Cardiac fibroblast (primary cell): Measurements from ENCODE around the gene NRG3.

Source experiments
- DNase-seq, 2 donors: peaks; one replicate each; pipeline versions ENCODE4 v3.0.0 to v3.0.0-alpha.2; 2010; ENCODE audit warnings: low read depth in 2 of 2
- H3K4me3 ChIP-seq, 2 donors: replicated peaks in 1 of 2; 1 replicate in 1 of 2; 2 replicates in 1 of 2; pipeline ENCODE4 v1.5.1; 2011; ENCODE audit warnings: low read depth in 2 of 2, low read length in 2 of 2, mild to moderate bottlenecking in 2 of 2, moderate library complexity in 1 of 2
- TF ChIP-seq, protein P1 (sequence below): IDR thresholded peaks from one replicate; pipeline ENCODE4 v1.5.1; 2011; ENCODE audit warnings: low read depth, mild to moderate bottlenecking, low read length, inconsistent platforms

The NRG3 gene

DNA sequence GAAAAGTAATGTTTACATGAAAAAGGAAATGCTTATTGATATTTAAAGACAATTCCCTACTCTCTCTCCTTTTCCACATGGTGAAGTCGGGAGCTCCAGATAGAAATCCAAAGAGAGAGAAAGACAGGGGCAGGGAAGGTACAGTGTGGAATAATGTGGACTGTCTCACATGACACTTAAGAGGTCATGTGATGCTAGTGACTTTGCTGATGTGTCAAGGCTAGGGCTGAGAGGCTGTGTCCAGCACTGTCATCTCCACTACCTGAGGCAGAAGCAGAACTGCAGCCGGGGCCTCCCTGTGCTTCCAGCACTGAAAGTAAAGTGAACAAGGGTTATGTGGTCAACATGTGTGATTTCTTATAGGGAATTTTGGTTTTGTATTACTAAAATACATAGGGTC lies 26.0 kb downstream of the NRG3 start:
- DNase-seq = no peak
- TF ChIP-seq, protein P1, sequence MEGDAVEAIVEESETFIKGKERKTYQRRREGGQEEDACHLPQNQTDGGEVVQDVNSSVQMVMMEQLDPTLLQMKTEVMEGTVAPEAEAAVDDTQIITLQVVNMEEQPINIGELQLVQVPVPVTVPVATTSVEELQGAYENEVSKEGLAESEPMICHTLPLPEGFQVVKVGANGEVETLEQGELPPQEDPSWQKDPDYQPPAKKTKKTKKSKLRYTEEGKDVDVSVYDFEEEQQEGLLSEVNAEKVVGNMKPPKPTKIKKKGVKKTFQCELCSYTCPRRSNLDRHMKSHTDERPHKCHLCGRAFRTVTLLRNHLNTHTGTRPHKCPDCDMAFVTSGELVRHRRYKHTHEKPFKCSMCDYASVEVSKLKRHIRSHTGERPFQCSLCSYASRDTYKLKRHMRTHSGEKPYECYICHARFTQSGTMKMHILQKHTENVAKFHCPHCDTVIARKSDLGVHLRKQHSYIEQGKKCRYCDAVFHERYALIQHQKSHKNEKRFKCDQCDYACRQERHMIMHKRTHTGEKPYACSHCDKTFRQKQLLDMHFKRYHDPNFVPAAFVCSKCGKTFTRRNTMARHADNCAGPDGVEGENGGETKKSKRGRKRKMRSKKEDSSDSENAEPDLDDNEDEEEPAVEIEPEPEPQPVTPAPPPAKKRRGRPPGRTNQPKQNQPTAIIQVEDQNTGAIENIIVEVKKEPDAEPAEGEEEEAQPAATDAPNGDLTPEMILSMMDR = no peak
- H3K4me3 ChIP-seq = no peak overlapping the region

DNA sequence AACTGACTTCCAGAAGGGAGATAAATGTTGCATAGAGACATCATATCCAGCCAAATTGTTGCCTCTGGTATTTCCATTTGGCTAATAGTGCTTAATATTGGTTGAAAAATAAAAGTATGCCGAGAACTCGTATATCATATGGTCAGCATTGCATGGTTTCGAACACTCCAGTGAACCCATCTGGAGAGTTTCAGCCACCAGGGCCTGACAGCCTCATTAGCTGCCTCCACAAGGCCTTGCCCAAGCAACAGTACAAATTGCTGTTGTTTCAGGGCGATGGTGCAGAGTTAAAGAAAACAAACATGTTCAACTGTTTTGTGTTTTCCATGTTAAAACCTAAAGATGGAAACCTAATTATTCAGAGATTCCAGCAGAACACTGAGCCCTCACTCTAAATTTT lies 28.5 kb downstream of the NRG3 start:
- TF ChIP-seq, protein P1 = no peak
- DNase-seq = no peak
- H3K4me3 ChIP-seq = no peak overlapping the region

DNA sequence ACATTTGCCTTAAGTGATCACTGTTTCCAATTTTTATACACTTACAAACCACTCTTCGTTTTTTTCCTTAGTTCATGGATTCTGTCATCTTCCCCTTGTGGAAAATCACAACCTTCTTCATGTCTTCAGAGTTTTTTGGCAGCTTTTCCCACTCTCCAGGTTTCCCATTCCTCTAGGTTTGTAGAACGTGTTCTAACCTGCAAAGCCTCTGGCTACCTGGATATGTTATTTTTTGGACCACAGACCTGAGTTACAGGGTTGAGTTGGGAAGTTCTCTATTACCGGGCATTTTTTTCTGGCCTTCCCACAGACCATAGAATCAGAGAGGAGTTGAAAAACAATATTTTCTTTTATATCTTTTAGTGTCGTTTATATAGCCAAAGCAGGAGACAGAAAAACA lies 30.2 kb downstream of the NRG3 start:
- H3K4me3 ChIP-seq = no peak overlapping the region
- TF ChIP-seq, protein P1 = no peak
- no peak for DNase-seq

DNA sequence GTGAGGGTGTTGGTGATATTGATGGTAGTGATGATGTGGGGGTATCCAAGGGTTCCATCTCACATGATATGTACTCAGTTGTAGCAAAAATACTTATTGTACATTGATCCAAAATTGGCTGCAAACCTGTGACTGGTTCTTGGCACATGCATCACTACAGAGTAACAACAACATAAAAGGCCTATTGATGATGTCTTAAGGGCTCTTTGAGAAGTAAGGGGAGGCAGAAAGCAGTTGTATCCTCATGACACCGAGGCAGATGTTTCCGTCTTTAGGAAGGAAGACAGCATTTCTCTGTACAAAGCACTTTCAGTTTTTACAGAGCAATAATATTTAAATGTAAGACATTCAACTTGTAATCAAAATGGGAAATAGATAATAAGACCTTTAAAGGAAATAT lies 34.5 kb downstream of the NRG3 start:
- H3K4me3 ChIP-seq = no peak overlapping the region
- DNase-seq = no peak
- TF ChIP-seq, protein P1 = no peak

DNA sequence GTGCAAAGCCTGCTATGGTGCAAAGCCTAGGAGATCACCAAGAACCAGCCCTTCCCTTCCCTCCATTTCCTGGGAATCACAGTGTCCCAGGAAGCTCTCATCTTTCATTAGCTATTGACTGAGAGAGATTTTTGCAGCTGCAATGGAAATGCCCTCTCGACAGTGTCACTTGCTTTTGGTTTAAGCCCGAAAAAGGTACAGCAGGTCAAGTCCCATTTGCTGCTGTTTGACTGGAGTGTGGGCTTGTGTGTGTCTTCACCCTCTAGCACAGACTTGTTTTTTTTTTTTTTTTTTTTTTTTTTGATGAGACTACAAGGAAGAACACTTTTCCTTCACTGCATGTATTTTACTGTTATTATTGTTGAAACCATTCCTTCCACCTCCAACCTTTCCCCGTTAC lies 36.3 kb downstream of the NRG3 start:
- DNase-seq = no peak
- H3K4me3 ChIP-seq = no peak overlapping the region
- TF ChIP-seq, protein P1 = no peak

DNA sequence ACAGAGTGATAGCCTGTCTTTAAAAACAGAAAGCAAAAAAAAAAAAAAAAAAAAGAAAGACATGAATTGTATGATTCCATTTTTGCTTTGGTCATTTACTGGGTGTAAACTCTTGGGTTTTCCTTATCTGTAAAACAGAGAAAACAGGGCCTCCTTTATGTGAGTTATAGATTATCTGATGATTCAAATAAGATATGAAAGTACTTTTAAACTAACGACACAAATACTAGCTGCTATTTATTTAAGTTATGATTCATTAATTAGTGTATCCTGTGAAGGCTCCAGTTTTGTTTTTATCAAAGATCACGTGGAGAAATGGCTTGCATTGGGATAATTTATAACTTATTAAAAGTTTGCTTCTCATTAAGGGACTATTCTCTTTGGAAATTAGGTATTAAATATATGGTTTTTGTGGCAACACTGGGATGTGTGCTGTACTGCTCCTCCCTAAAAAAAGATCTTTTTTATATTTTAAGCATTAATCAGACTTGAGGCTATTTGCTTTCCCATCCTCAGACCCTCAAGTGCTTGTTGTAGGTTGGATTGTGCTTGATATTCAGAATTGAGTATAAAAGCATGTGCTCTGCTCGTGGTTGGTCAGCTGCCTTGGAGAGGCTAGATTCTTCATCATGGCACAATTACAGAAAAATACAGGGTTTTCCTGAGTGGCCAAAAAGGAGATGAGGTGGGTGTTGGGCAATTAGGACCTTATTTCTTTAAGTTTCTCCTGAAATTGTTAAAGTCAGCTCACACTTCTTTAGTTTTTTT lies 39.9 kb downstream of the NRG3 start:
- TF ChIP-seq, protein P1 = no peak
- no peak for DNase-seq
- H3K4me3 ChIP-seq = no peak overlapping the region

DNA sequence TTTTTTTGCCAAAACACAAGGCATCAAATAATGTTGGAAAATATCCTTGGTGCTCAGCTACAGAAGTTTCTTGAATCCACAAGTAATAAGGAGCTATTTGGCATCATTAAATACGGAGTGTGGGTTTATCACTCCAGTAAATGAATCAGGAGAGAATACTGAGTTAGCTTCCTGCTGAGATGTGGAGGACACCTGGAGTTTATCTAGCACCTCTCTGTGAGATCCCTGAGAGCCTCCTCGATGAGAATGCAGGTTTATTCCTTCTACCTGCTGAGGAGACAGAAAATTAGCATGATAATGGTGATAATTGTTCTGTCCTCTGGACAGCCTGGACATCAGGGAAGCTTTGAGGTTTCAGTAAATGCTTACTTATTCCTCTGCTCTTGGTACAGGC lies 40.5 kb downstream of the NRG3 start:
- no peak for DNase-seq
- TF ChIP-seq, protein P1 = no peak
- no peak overlapping the region for H3K4me3 ChIP-seq
